Keratinocyte (primary cell): ENCODE results near the gene HSD17B1.

ENCODE experiments used
- EZH2 ChIP-seq: IDR thresholded peaks from one replicate; pipeline ENCODE4 v1.6.1; 2012; ENCODE audit warnings: inconsistent platforms, mild to moderate bottlenecking, low read length, moderate library complexity
- TF ChIP-seq, protein P1 (sequence below), 3 experiments: IDR thresholded peaks in 1 of 3; conservative IDR thresholded peaks in 1 of 3; optimal IDR thresholded peaks in 1 of 3; 2 replicates in 2 of 3; 3 replicates in 1 of 3; pipeline versions ENCODE3 to v1.5.1; 2011; ENCODE audit warnings: low read length in 3 of 3, mild to moderate bottlenecking in 3 of 3, moderate library complexity in 2 of 3, control low read depth in 1 of 3, inconsistent platforms in 1 of 3; ENCODE audit not compliant: insufficient read depth in 2 of 3; ENCODE audit errors: extremely low read depth in 1 of 3

DNA sequence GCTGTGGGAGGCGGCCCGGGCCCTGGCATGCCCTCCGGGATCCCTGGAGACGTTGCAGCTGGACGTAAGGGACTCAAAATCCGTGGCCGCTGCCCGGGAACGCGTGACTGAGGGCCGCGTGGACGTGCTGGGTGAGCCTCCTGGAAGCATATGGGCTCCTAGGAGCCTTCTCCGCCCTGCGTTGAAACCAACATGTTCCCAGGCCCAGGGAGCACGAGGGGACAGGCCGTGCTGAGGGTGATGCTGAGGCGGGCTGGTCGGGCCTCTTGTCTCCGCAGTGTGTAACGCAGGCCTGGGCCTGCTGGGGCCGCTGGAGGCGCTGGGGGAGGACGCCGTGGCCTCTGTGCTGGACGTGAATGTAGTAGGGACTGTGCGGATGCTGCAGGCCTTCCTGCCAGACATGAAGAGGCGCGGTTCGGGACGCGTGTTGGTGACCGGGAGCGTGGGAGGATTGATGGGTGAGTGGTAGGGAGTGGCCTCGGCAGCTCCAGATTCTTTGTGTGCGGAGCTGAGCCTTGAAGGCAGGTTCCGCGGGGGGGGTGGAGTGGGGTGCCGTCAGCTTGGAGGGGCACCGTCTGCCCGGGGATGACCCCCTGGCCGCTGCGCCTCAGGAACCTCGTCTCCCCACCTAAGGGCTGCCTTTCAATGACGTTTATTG is 567 bp downstream of the HSD17B1 start:
- TF ChIP-seq, protein P1, sequence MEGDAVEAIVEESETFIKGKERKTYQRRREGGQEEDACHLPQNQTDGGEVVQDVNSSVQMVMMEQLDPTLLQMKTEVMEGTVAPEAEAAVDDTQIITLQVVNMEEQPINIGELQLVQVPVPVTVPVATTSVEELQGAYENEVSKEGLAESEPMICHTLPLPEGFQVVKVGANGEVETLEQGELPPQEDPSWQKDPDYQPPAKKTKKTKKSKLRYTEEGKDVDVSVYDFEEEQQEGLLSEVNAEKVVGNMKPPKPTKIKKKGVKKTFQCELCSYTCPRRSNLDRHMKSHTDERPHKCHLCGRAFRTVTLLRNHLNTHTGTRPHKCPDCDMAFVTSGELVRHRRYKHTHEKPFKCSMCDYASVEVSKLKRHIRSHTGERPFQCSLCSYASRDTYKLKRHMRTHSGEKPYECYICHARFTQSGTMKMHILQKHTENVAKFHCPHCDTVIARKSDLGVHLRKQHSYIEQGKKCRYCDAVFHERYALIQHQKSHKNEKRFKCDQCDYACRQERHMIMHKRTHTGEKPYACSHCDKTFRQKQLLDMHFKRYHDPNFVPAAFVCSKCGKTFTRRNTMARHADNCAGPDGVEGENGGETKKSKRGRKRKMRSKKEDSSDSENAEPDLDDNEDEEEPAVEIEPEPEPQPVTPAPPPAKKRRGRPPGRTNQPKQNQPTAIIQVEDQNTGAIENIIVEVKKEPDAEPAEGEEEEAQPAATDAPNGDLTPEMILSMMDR (optimal IDR thresholded peaks at IDR 0.05 in 1 of 3, IDR thresholded peaks at IDR 0.05 in 1 of 3, conservative IDR thresholded peaks at IDR 0.05 in 1 of 3; ENCODE audit: extremely low read depth in 1 of 3, insufficient read depth in 2 of 3, low read length in 3 of 3), result peak; percentile 51 to 58 (median 51)
- TF ChIP-seq EZH2, result no peak
